Right renal pelvis (tissue), 4 donors: ENCODE data around the gene AVPI1. TPM values are rescaled to one million over a fixed set of nuclear protein-coding genes. Genes with fewer than 3 reads are reported as not detected.

Experiments
- DNase-seq, 4 donors: peaks; one replicate each; pipeline ENCODE4 v3.0.0-alpha.2; 2013; ENCODE audit warnings: low read depth in 4 of 4, low spot score in 3 of 4, missing footprints in 1 of 4
- polyA plus RNA-seq, 4 donors: library from polyadenylated mRNA; unstranded; fragments of 120-200 nt; gene quantifications; one replicate each; pipeline ENCODE4 v1.2.1, GENCODE V29; 2013; ENCODE audit not compliant: insufficient read length in 4 of 4

The AVPI1 gene
- polyA plus RNA-seq, result 1 to 10 TPM; 4.5 to 6.6 (median 4.6) TPM

- DNase-seq, result peak; percentile 91 to 92 (median 92)
Measured at GRCh38 chr10:97686962-97687784, at the start of gene AVPI1. Gene AVPI1, minus strand, starts transcription at chr10:97687241. Its CDS starts 7,336 bp downstream, at chr10:97679905.

- DNase-seq, result no peak
Measured at GRCh38 chr10:97736403-97736901, 49.4 kb upstream of the AVPI1 start.

- DNase-seq, result no peak
Measured at GRCh38 chr10:97734021-97734420, 47.0 kb upstream of the AVPI1 start.

- no peak for DNase-seq
Measured at GRCh38 chr10:97733256-97733655, 46.2 kb upstream of the AVPI1 start.

GRCh38 chr10:97732052-97732359 lies 45.0 kb upstream of the AVPI1 start:
- no peak for DNase-seq

GRCh38 chr10:97731346-97732051 lies 44.5 kb upstream of the AVPI1 start:
- peak in 2 of 4 donors; percentile 54 to 67 for DNase-seq

GRCh38 chr10:97729014-97729413 lies 42.0 kb upstream of the AVPI1 start:
- DNase-seq, result no peak

GRCh38 chr10:97726636-97727178 lies 39.7 kb upstream of the AVPI1 start:
- peak in 1 of 4 donors; percentile 16 for DNase-seq

GRCh38 chr10:97724341-97724941 lies 37.4 kb upstream of the AVPI1 start:
- no peak for DNase-seq

- no peak for DNase-seq
Measured at GRCh38 chr10:97723001-97723400, 36.0 kb upstream of the AVPI1 start.

GRCh38 chr10:97721871-97722780 lies 35.1 kb upstream of the AVPI1 start:
- no peak for DNase-seq

GRCh38 chr10:97719602-97720001 lies 32.6 kb upstream of the AVPI1 start:
- DNase-seq, result no peak

GRCh38 chr10:97718659-97719142 lies 31.7 kb upstream of the AVPI1 start:
- no peak for DNase-seq

- DNase-seq, result no peak
Measured at GRCh38 chr10:97718178-97718577, 31.1 kb upstream of the AVPI1 start.

GRCh38 chr10:97717627-97718026 lies 30.6 kb upstream of the AVPI1 start:
- DNase-seq, result no peak

GRCh38 chr10:97715259-97715874 lies 28.3 kb upstream of the AVPI1 start:
- no peak for DNase-seq

GRCh38 chr10:97714401-97715258 lies 27.6 kb upstream of the AVPI1 start:
- DNase-seq, result peak in 1 of 4 donors; percentile 27

- DNase-seq, result peak in 2 of 4 donors; percentile 47 to 73
Measured at GRCh38 chr10:97713826-97714400, 26.9 kb upstream of the AVPI1 start.
